Lower lobe of right lung (tissue), 2 donors: Measurements from ENCODE around the gene MAD1L1. TPM values are rescaled to one million over a fixed set of nuclear protein-coding genes. Genes with fewer than 3 reads are reported as not detected.

Source experiments
- ATAC-seq, 2 donors: fragments of 200-7000 bp; cut with Tn5 transposase; one replicate each; pipeline ENCODE4 v1.9.1; 2020 to 2022; ENCODE audit warnings: mild to moderate bottlenecking in 2 of 2, moderate library complexity in 2 of 2
- DNase-seq: peaks from one replicate; pipeline ENCODE4 v3.0.0-alpha.2; 2020
- H3K27ac ChIP-seq: fragments of 200-600 bp; one replicate; pipeline ENCODE4 v1.8.0; 2022
- H3K27me3 ChIP-seq: fragments of 200-600 bp; one replicate; pipeline ENCODE4 v1.8.0; 2022; ENCODE audit warnings: low read depth
- H3K36me3 ChIP-seq: fragments of 200-600 bp; one replicate; pipeline ENCODE4 v1.8.0; 2022; ENCODE audit warnings: mild to moderate bottlenecking
- H3K4me1 ChIP-seq: fragments of 200-600 bp; one replicate; pipeline ENCODE4 v1.8.0; 2022
- H3K4me3 ChIP-seq: fragments of 200-600 bp; one replicate; pipeline ENCODE4 v1.8.0; 2022; ENCODE audit warnings: mild to moderate bottlenecking
- H3K9me3 ChIP-seq: fragments of 200-600 bp; one replicate; pipeline ENCODE4 v1.8.0; 2022
- intact Hi-C: fragments of 100-400 bp; cut with DNase I; formaldehyde crosslinking; loops from one replicate; pipeline ENCODE4 v1.11.0; 2022
- total RNA-seq: library from RNA; stranded (reverse); fragmentation: NEBNext Ultra II Directional; extraction: Animal tissue kit (Norgen Biotek cat#: 25700); gene quantifications from one replicate; pipeline ENCODE4 v1.2.1, GENCODE V29; 2021
- TF ChIP-seq, protein P1 (sequence below): fragments of 200-600 bp; IDR thresholded peaks from one replicate; pipeline ENCODE4 v1.8.0; 2022; ENCODE audit warnings: antibody characterized with exemption, mild to moderate bottlenecking
- donor health status: DM: no; HTN: yes; CAD: no; lungs with severe emphysema.

Gene MAD1L1
- total RNA-seq, 1 donor from 2014 or later: 44.5 TPM

DNA sequence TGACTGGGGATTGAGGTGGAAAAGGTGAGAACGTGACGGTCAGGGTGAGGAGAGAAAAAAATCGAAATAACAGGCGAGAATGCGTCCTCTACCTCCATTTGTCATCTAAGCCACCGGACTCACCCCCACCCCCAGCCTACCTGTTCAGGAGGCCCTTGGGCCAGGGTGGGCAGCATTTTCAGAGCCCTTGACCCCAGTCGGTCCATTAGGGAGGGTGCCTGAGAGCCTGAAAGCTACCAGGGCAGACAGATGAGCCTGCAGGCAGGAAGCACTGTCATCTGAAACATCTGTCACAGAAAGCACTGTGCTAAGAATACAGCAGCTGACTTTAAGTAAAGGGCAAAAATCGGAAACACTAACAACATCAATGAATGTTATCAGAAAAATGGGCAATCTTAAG, 47.0 kb downstream of the MAD1L1 start:
- Histone ChIP-seq H3K4me3 (no peak overlapping the region), H3K36me3 (no peaks in the 10 kb centered on the region), H3K4me1 (no peaks in the 10 kb centered on the region), H3K27me3 (no peaks in the 10 kb centered on the region), H3K27ac (no peak overlapping the region), H3K9me3 (no peaks in the 10 kb centered on the region)
- intact Hi-C loops: no loop called here
- no peak for ATAC-seq
- DNase-seq: no peak
- TF ChIP-seq, protein P1, sequence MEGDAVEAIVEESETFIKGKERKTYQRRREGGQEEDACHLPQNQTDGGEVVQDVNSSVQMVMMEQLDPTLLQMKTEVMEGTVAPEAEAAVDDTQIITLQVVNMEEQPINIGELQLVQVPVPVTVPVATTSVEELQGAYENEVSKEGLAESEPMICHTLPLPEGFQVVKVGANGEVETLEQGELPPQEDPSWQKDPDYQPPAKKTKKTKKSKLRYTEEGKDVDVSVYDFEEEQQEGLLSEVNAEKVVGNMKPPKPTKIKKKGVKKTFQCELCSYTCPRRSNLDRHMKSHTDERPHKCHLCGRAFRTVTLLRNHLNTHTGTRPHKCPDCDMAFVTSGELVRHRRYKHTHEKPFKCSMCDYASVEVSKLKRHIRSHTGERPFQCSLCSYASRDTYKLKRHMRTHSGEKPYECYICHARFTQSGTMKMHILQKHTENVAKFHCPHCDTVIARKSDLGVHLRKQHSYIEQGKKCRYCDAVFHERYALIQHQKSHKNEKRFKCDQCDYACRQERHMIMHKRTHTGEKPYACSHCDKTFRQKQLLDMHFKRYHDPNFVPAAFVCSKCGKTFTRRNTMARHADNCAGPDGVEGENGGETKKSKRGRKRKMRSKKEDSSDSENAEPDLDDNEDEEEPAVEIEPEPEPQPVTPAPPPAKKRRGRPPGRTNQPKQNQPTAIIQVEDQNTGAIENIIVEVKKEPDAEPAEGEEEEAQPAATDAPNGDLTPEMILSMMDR: no peak

DNA sequence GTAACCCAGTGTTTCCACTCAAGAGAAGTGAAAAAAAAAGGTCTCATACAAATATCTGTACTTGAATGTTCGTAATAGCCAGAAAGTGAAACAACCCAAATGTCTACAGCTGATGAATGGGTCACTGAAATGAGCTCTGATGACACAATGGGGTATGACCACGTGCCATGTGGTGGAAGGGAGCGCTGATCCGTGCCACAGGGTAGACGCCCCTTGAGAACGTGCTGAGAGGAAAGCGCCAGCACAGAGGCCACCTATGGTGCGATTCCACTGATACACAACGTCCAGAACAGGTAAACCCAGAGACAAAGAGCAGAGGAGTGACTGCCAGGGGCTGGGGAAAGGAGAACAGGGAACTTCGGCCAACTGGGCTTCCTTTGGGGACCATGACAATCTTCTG, 50.3 kb downstream of the MAD1L1 start:
- Histone ChIP-seq H3K9me3 (no peaks in the 10 kb centered on the region), H3K4me1 (no peaks in the 10 kb centered on the region), H3K4me3 (no peak overlapping the region), H3K27me3 (no peaks in the 10 kb centered on the region), H3K27ac (no peak overlapping the region), H3K36me3 (peaks cover 5% of the 10 kb centered on the region)
- intact Hi-C loops: no loop called here
- TF ChIP-seq, protein P1: no peak
- no peak for DNase-seq
- ATAC-seq: no peak

DNA sequence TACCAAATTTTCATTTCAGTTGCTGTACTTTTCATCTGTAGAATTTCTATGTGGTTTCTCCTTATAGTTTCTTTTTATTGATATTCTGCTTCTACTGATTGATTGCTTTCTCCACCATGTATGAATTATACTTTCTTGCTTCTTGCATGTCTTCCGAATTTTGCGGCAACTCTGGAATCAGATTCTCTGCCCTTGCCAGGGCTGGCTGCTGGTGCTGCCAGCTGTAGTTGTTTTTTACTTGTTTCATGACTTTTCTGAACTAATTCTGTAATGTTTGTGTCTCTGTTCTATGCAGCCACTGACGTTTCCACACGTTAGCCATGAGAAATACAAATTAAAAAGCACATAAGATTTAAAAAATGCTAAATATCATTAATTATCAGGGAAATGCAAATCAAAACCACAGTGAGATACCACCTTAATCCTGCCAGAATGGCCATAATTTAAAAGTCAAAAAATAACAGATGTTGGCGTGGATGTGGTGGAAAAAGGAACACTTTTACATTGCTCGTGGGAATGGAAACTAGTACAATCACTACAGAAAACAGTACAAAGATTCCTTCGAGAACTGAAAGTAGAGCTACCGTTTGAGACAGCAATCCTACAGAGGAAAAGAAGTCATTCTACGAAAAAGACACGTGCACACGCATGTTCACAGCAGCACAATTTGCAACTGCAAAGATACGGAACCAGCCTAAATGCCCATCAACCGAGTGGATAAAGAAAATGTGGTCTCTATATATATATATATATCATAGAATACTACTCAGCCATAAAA, 51.5 kb downstream of the MAD1L1 start:
- no peak overlapping the region for H3K4me3 ChIP-seq
- intact Hi-C loops: no loop called here
- ATAC-seq (no peak), DNase-seq (no peak)
- peaks cover 5% of the 10 kb centered on the region for H3K36me3 ChIP-seq
- no peaks in the 10 kb centered on the region for H3K27me3 ChIP-seq
- H3K4me1 ChIP-seq: no peaks in the 10 kb centered on the region
- TF ChIP-seq, protein P1: no peak
- no peaks in the 10 kb centered on the region for H3K9me3 ChIP-seq
- H3K27ac ChIP-seq: no peak overlapping the region

DNA sequence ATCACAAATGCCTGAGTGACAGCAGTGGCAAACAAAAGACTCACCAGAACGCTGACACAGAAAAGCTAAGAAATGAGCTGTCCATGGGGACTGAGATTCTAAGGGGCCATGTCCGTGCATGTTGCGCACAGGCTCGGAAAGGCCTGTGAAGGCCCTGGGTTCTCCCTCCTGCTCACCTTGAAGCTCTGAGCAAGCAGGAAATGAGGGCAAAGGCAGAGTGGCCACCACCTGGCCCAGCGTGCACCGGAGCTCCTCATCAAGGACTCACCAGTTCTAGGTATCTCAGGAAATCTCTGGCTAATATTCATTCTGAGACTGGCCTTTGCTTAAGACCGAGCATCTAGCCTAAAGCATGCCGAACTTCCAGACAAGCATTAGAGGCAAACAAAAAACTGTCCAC, 52.7 kb downstream of the MAD1L1 start:
- Histone ChIP-seq H3K27me3 (no peaks in the 10 kb centered on the region), H3K9me3 (no peaks in the 10 kb centered on the region), H3K4me3 (no peak overlapping the region), H3K36me3 (peaks cover 5% of the 10 kb centered on the region), H3K27ac (no peak overlapping the region), H3K4me1 (peaks cover 11% of the 10 kb centered on the region)
- intact Hi-C loops: no loop called here
- DNase-seq: no peak
- ATAC-seq: no peak
- TF ChIP-seq, protein P1: no peak

DNA sequence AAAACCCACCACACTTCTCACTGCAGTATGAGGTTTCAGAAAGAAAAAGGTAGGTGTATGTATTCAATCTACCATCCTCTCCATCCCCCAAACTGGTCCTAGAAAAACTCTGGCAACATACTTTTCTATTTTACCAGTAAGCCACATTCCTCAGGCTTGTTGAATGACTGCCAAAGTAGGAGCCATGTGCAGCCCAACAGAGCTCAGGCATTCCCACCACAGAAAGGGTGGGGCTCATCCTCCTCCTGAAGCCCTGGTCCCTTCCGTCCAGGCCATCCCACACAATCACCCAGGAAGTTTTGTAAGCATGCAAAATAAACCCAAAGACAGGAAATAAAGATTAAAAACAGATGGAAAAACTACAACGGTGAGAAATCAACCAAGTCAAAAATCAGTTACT, 57.2 kb downstream of the MAD1L1 start:
- intact Hi-C loops: no loop called here
- TF ChIP-seq, protein P1: no peak
- Histone ChIP-seq H3K4me3 (no peak overlapping the region), H3K27me3 (no peaks in the 10 kb centered on the region), H3K36me3 (peaks cover 5% of the 10 kb centered on the region), H3K9me3 (no peaks in the 10 kb centered on the region), H3K4me1 (peaks cover 26% of the 10 kb centered on the region), H3K27ac (no peak overlapping the region)
- ATAC-seq (peak; percentile 45 to 62), DNase-seq (no peak)
